MM.1S (cell line): ENCODE data around the gene RAI1.
A peak's percentile ranks its signal among the peaks of the same experiment; 100 is the strongest.

Experiments
- DNase-seq: peaks from one replicate; pipeline ENCODE4 v3.0.0-alpha.2; 2015
- H2AFZ ChIP-seq: fragments of 300-600 bp; sonication (generic); 2 replicates; pipeline ENCODE4 v1.6.0; 2016; ENCODE audit warnings: antibody characterized with exemption, low read length
- H3F3A ChIP-seq: fragments of 300-600 bp; sonication (generic); 2 replicates; pipeline ENCODE4 v1.6.1; 2016; ENCODE audit warnings: mild to moderate bottlenecking, antibody characterized with exemption, low read length, moderate library complexity, mixed read lengths; ENCODE audit not compliant: insufficient read depth
- H3K27ac ChIP-seq: fragments of 300-600 bp; sonication (generic); 2 replicates; pipeline ENCODE4 v1.5.1; 2016; ENCODE audit warnings: mild to moderate bottlenecking, low read length
- H3K27me3 ChIP-seq: fragments of 300-600 bp; sonication (generic); replicated peaks from 2 replicates; pipeline ENCODE4 v1.6.0; 2016; ENCODE audit warnings: low read length; ENCODE audit not compliant: insufficient read depth
- H3K36me3 ChIP-seq: fragments of 300-600 bp; sonication (generic); replicated peaks from 2 replicates; pipeline ENCODE4 v1.6.1; 2016; ENCODE audit warnings: mild to moderate bottlenecking, low read length, mixed read lengths; ENCODE audit not compliant: insufficient read depth
- H3K4me1 ChIP-seq: fragments of 300-600 bp; sonication (generic); 2 replicates; pipeline ENCODE4 v1.6.1; 2016; ENCODE audit warnings: low read length, mixed read lengths
- H3K4me2 ChIP-seq: fragments of 300-600 bp; sonication (generic); 2 replicates; pipeline ENCODE4 v1.6.0; 2016; ENCODE audit warnings: low read depth, low read length
- H3K4me3 ChIP-seq: fragments of 300-600 bp; sonication (generic); 2 replicates; pipeline ENCODE4 v1.5.1; 2016; ENCODE audit warnings: low read length, mixed read lengths
- H3K79me2 ChIP-seq: fragments of 300-600 bp; sonication (generic); 2 replicates; pipeline ENCODE4 v1.6.1; 2016; ENCODE audit warnings: mixed run types, low read length, mixed read lengths
- H3K9ac ChIP-seq: fragments of 300-600 bp; sonication (generic); 2 replicates; pipeline ENCODE4 v1.6.1; 2016; ENCODE audit warnings: low read length, mixed read lengths
- H3K9me2 ChIP-seq: fragments of 300-600 bp; sonication (generic); replicated peaks from 2 replicates; pipeline ENCODE4 v1.6.1; 2016; ENCODE audit warnings: mild to moderate bottlenecking, low read length, mixed read lengths; ENCODE audit not compliant: insufficient read depth
- H3K9me3 ChIP-seq: fragments of 300-600 bp; sonication (generic); replicated peaks from 2 replicates; pipeline ENCODE4 v1.6.1; 2016; ENCODE audit warnings: mild to moderate bottlenecking, low read length, mixed read lengths; ENCODE audit not compliant: insufficient read depth
- H4K20me1 ChIP-seq: fragments of 300-600 bp; sonication (generic); 2 replicates; pipeline ENCODE4 v1.6.1; 2016; ENCODE audit warnings: mild to moderate bottlenecking, low read length, moderate library complexity, mixed read lengths; ENCODE audit not compliant: insufficient read depth
- EZH2 ChIP-seq: fragments of 300-600 bp; sonication (generic); optimal IDR thresholded peaks from 2 replicates; pipeline ENCODE3; 2017; ENCODE audit warnings: low read depth, mild to moderate bottlenecking, antibody characterized with exemption, low read length, mixed read lengths
- EZH2phosphoT487 ChIP-seq: fragments of 300-600 bp; sonication (generic); IDR thresholded peaks from 2 replicates; pipeline ENCODE4 v1.6.1; 2018; ENCODE audit warnings: antibody characterized with exemption, low read length
- TF ChIP-seq, protein P1 (sequence below): fragments of 300-600 bp; sonication (generic); IDR thresholded peaks from 2 replicates; pipeline ENCODE4 v1.5.1; 2016; ENCODE audit warnings: antibody characterized with exemption, low read length, mixed read lengths

RAI1 gene

DNA sequence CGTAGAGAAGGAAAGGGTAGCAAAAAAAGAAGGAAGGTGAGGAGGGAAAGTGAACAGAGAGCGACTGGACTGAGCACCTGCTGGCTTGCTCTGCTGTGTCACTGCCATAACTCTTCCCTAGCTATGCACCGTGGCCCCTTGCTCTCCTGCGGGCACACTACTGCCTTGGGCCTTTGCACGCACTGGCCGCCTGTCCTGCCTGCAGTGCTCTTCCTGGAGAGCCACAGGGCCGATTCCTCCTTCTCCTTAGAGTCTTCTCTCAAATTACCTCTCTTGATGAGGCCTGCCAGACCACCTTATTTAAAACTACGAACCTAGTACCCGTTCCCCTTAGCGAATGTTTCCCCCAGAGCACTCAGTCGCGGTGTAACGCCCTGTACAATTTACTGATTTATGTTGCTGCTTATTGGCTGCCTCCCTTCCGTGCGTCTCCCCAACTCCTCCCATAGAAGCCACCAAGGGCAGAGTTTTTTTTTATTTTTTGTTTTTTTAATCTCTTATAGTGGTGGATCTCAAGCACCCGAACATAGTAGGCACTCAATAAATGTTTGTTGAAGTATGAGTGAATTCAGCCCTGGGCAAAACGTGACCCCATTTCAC lies 70.3 kb downstream of the RAI1 start:
- H3K27me3 ChIP-seq, result no peaks in the 10 kb centered on the region
- H3K27ac ChIP-seq, result peak overlapping the region; percentile 9; the same call in 1 of the 2 replicates
- no peaks in the 10 kb centered on the region for H4K20me1 ChIP-seq
- H3K9me2 ChIP-seq, result no peaks in the 10 kb centered on the region
- TF ChIP-seq EZH2phosphoT487 (no peak), EZH2 (no peak)
- TF ChIP-seq, protein P1, sequence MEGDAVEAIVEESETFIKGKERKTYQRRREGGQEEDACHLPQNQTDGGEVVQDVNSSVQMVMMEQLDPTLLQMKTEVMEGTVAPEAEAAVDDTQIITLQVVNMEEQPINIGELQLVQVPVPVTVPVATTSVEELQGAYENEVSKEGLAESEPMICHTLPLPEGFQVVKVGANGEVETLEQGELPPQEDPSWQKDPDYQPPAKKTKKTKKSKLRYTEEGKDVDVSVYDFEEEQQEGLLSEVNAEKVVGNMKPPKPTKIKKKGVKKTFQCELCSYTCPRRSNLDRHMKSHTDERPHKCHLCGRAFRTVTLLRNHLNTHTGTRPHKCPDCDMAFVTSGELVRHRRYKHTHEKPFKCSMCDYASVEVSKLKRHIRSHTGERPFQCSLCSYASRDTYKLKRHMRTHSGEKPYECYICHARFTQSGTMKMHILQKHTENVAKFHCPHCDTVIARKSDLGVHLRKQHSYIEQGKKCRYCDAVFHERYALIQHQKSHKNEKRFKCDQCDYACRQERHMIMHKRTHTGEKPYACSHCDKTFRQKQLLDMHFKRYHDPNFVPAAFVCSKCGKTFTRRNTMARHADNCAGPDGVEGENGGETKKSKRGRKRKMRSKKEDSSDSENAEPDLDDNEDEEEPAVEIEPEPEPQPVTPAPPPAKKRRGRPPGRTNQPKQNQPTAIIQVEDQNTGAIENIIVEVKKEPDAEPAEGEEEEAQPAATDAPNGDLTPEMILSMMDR, result no peak
- H3K79me2 ChIP-seq, result peaks cover 38% of the 10 kb centered on the region
- peak overlapping the region; percentile 36; the same call in 1 of the 2 replicates for H3K9ac ChIP-seq
- H2AFZ ChIP-seq, result no peak overlapping the region
- no peak for DNase-seq
- peaks cover 19% of the 10 kb centered on the region for H3K4me1 ChIP-seq
- no peaks in the 10 kb centered on the region for H3K36me3 ChIP-seq
- peak overlapping the region; percentile 49 for H3K4me3 ChIP-seq
- no peaks in the 10 kb centered on the region for H3K9me3 ChIP-seq
- H3F3A ChIP-seq, result no peaks in the 10 kb centered on the region; the same call in 1 of the 2 replicates
- H3K4me2 ChIP-seq, result peak overlapping the region; percentile 80

DNA sequence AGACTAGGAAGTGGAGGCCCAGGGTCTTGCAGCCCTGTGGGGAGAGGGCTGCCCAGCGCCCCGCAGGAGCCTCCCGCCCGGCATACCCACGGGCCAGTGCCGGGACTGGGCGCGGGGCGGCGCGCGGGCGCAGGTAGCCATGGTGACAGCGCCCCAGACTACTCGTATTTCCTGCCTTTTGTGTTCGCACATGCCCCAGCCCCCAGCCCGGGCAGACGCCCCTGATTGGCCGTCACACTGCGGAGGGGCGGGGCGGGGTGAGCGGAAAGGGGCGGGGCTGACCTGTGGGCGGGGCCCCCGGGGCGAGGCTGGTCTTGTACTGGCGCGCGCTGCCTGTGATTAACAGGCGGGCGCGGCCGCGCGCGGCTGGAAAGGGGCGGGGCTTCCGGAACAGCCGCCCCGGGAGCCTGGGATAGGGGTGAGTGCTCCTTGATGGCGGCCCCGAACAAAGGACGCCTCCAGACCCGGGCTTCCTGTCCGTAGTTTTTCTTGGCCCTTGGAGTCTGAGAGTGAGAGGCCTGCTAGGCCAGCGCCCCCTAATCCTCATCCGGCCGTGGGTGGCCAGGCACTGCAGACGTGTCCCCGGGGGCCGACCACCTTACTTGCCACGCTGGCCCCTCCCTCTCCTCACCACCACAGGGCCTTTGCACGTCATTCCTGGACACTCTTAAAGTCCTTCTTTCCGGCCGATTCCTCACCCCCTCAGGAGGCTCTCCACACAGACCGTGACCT lies 71.0 kb downstream of the RAI1 start:
- no peak for TF ChIP-seq EZH2
- TF ChIP-seq, protein P1, result peak; percentile 51
- Histone ChIP-seq H3K4me3 (peak overlapping the region; percentile 67), H3K4me2 (peak overlapping the region; percentile 80), H3K79me2 (peaks cover 38% of the 10 kb centered on the region), H3K36me3 (no peaks in the 10 kb centered on the region), H4K20me1 (no peaks in the 10 kb centered on the region), H3K27me3 (no peaks in the 10 kb centered on the region), H3K9me2 (no peaks in the 10 kb centered on the region), H3K9me3 (no peaks in the 10 kb centered on the region), H2AFZ (peak overlapping the region; percentile 54), H3K9ac (peak overlapping the region; percentile 64), H3F3A (no peaks in the 10 kb centered on the region; the same call in 1 of the 2 replicates), H3K27ac (peak overlapping the region; percentile 9; the same call in 1 of the 2 replicates), H3K4me1 (peaks cover 19% of the 10 kb centered on the region)
- DNase-seq, result peak; percentile 95

DNA sequence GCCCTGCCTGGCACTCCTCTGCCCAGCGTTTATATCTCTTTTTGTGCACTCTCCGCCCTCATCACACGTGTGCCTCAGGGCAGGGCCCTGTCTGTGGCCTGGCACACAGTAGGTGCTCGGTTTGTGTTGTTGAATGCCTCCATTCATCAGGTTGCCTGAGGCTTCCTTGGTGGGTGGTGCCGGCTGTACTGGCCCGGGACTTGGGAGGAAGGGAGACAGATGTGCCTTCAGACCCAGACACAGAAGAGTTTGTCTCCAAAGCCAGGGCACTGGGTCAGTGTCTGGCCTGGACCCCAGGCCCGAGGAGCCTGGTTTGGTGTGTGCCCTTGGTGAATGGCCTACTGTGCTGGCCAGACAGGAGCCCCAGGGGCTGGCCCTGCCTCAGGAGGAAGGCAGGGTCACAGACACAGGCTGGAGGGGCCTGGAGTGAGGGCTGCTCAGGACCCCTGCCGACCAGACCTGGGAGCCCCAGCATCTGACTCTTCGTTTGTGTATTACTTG lies 71.6 kb downstream of the RAI1 start:
- H2AFZ ChIP-seq, result peak overlapping the region; percentile 54
- no peak overlapping the region; the same call in 1 of the 2 replicates for H3K27ac ChIP-seq
- peak overlapping the region; percentile 64 for H3K9ac ChIP-seq

More for the DNA sequence above, 71.6 kb downstream of the RAI1 start:
- Histone ChIP-seq H3K36me3 (no peaks in the 10 kb centered on the region), H3K4me1 (peaks cover 19% of the 10 kb centered on the region), H3K4me2 (peak overlapping the region; percentile 75), H3K9me3 (no peaks in the 10 kb centered on the region), H3K9me2 (no peaks in the 10 kb centered on the region), H3K4me3 (peak overlapping the region; percentile 67), H3K79me2 (peaks cover 38% of the 10 kb centered on the region), H4K20me1 (no peaks in the 10 kb centered on the region), H3F3A (no peaks in the 10 kb centered on the region; the same call in 1 of the 2 replicates), H3K27me3 (no peaks in the 10 kb centered on the region)
- no peak for DNase-seq
- TF ChIP-seq EZH2phosphoT487, result no peak
- TF ChIP-seq, protein P1, result no peak
- TF ChIP-seq EZH2, result no peak
